Measurements from ENCODE around the gene TSEN54. TPM values are rescaled to one million over a fixed set of nuclear protein-coding genes. Genes with fewer than 3 reads are reported as not detected.

The TSEN54 gene
- total and polyA plus RNA-seq, 2 experiments from 2014 or later, result 45.9 to 62.5 TPM

DNA sequence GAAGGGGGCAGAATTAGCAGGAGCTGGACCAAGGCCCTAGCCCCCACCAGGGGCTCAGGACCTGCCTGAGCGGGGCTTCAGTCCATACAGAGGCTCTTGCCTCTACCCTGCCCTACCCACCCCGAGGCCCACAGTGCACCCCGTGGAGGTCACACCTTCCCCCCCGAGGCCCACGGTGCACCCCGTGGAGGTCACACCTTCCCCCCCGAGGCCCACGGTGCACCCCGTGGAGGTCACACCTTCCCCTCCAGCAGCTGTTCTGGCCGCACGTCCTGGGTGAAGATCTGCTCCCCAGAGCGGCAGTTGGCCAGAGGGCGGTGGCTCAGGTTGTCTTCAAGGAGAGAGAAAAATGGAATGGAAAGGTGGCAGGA lies 12.4 kb upstream of the TSEN54 start (continued):
- TF ChIP-seq, protein P1, sequence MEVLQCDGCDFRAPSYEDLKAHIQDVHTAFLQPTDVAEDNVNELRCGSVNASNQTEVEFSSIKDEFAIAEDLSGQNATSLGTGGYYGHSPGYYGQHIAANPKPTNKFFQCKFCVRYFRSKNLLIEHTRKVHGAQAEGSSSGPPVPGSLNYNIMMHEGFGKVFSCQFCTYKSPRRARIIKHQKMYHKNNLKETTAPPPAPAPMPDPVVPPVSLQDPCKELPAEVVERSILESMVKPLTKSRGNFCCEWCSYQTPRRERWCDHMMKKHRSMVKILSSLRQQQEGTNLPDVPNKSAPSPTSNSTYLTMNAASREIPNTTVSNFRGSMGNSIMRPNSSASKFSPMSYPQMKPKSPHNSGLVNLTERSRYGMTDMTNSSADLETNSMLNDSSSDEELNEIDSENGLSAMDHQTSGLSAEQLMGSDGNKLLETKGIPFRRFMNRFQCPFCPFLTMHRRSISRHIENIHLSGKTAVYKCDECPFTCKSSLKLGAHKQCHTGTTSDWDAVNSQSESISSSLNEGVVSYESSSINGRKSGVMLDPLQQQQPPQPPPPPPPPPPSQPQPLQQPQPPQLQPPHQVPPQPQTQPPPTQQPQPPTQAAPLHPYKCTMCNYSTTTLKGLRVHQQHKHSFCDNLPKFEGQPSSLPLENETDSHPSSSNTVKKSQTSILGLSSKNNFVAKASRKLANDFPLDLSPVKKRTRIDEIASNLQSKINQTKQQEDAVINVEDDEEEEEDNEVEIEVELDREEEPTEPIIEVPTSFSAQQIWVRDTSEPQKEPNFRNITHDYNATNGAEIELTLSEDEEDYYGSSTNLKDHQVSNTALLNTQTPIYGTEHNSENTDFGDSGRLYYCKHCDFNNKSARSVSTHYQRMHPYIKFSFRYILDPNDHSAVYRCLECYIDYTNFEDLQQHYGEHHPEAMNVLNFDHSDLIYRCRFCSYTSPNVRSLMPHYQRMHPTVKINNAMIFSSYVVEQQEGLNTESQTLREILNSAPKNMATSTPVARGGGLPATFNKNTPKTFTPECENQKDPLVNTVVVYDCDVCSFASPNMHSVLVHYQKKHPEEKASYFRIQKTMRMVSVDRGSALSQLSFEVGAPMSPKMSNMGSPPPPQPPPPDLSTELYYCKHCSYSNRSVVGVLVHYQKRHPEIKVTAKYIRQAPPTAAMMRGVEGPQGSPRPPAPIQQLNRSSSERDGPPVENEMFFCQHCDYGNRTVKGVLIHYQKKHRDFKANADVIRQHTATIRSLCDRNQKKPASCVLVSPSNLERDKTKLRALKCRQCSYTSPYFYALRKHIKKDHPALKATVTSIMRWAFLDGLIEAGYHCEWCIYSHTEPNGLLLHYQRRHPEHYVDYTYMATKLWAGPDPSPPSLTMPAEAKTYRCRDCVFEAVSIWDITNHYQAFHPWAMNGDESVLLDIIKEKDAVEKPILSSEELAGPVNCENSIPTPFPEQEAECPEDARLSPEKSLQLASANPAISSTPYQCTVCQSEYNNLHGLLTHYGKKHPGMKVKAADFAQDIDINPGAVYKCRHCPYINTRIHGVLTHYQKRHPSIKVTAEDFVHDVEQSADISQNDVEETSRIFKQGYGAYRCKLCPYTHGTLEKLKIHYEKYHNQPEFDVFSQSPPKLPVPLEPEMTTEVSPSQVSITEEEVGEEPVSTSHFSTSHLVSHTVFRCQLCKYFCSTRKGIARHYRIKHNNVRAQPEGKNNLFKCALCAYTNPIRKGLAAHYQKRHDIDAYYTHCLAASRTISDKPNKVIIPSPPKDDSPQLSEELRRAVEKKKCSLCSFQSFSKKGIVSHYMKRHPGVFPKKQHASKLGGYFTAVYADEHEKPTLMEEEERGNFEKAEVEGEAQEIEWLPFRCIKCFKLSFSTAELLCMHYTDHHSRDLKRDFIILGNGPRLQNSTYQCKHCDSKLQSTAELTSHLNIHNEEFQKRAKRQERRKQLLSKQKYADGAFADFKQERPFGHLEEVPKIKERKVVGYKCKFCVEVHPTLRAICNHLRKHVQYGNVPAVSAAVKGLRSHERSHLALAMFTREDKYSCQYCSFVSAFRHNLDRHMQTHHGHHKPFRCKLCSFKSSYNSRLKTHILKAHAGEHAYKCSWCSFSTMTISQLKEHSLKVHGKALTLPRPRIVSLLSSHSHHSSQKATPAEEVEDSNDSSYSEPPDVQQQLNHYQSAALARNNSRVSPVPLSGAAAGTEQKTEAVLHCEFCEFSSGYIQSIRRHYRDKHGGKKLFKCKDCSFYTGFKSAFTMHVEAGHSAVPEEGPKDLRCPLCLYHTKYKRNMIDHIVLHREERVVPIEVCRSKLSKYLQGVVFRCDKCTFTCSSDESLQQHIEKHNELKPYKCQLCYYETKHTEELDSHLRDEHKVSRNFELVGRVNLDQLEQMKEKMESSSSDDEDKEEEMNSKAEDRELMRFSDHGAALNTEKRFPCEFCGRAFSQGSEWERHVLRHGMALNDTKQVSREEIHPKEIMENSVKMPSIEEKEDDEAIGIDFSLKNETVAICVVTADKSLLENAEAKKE (CRISPR knock-in tag; IDR thresholded peaks at IDR 0.05), result no peak
- no peak for TF ChIP-seq ZNF331 (CRISPR knock-in tag; IDR thresholded peaks at IDR 0.05; ENCODE audit: low read depth)
- TF ChIP-seq, protein P2, sequence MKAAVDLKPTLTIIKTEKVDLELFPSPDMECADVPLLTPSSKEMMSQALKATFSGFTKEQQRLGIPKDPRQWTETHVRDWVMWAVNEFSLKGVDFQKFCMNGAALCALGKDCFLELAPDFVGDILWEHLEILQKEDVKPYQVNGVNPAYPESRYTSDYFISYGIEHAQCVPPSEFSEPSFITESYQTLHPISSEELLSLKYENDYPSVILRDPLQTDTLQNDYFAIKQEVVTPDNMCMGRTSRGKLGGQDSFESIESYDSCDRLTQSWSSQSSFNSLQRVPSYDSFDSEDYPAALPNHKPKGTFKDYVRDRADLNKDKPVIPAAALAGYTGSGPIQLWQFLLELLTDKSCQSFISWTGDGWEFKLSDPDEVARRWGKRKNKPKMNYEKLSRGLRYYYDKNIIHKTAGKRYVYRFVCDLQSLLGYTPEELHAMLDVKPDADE (IDR thresholded peaks at IDR 0.05), result no peak

DNA sequence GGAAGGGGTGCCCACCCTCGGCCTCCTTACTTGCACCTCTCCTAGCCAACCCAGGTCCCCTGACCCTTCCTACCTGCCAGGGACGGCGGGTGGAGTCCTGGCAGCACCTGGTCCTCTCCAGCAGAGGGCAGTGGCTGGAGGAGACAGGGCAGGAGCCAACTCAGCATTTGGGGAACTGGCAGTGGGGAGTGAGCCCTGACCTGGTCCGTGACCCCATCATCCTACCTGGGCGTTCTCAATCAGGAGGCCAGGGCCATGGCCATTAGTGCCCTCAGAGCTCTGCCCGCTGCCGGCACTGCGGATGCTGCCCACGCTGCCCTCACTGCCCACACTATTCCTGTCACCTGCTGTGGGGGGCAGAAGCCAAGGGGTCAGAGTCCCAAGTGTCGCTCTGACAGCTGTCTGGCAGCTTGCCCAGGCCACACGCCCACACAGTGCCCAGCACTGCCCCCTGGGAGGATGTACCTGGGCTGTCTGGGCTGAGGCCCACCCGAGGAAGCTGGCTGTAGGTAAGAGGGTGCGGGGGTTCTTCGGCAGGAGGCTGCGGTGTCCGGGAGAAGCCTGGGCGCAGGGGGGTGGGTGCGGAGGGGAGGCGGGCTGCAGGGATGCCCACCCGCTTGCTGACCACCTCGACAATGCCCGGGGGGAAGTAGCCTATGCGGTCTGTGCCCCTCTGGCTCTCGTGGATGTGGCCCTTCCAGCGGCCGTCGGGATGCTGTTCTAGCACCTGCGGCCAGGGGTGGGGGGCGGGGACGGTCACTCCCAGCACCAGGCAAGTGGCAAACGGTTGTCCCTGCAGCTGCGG lies 11.8 kb upstream of the TSEN54 start:
- ATAC-seq, result peak; percentile 80
- no peaks in the 10 kb centered on the region; the same call in 1 of the 3 replicates for H3K4me1 Mint-ChIP-seq

More for the DNA sequence above, 11.8 kb upstream of the TSEN54 start:
- H3K36me3 ChIP-seq (ENCODE audit: insufficient read depth), result no peaks in the 10 kb centered on the region
- H3K27ac ChIP-seq (ENCODE audit: low read depth), result no peak overlapping the region
- Mint-ChIP-seq H3K27me3 (ENCODE audit: insufficient read depth, low read depth, poor library complexity) (peaks cover 7% of the 10 kb centered on the region), H3K27ac (no peak overlapping the region), H3K9me3 (no peaks in the 10 kb centered on the region), H3K36me3 (ENCODE audit: low read depth) (peaks cover 17% of the 10 kb centered on the region; the same call in 2 of the 3 replicates), H3K4me3 (no peak overlapping the region)
- no peak overlapping the region for H2AFZ ChIP-seq
- H3K79me2 ChIP-seq (replicated peaks; ENCODE audit: insufficient read depth), result no peaks in the 10 kb centered on the region
- DNase-seq (ENCODE audit: low spot score), result peak; percentile 81
- H3K4me3 ChIP-seq, result no peak overlapping the region
- H3K9me2 ChIP-seq (ENCODE audit: insufficient read depth), result no peaks in the 10 kb centered on the region
- no peaks in the 10 kb centered on the region for H3K27me3 ChIP-seq (ENCODE audit: insufficient read depth)
- TF ChIP-seq STAT1 (IDR thresholded peaks at IDR 0.05; ENCODE audit: unreplicated experiment) (no peak), EZH2phosphoT487 (IDR thresholded peaks at IDR 0.05; ENCODE audit: unreplicated experiment) (no peak), CREB1 (CRISPR knock-in tag; IDR thresholded peaks at IDR 0.05; ENCODE audit: low read depth) (no peak), NANOG (IDR thresholded peaks at IDR 0.05; ENCODE audit: borderline replicate concordance) (no peak), ZNF114 (CRISPR knock-in tag; IDR thresholded peaks at IDR 0.05) (no peak)
- TF ChIP-seq, protein P3, sequence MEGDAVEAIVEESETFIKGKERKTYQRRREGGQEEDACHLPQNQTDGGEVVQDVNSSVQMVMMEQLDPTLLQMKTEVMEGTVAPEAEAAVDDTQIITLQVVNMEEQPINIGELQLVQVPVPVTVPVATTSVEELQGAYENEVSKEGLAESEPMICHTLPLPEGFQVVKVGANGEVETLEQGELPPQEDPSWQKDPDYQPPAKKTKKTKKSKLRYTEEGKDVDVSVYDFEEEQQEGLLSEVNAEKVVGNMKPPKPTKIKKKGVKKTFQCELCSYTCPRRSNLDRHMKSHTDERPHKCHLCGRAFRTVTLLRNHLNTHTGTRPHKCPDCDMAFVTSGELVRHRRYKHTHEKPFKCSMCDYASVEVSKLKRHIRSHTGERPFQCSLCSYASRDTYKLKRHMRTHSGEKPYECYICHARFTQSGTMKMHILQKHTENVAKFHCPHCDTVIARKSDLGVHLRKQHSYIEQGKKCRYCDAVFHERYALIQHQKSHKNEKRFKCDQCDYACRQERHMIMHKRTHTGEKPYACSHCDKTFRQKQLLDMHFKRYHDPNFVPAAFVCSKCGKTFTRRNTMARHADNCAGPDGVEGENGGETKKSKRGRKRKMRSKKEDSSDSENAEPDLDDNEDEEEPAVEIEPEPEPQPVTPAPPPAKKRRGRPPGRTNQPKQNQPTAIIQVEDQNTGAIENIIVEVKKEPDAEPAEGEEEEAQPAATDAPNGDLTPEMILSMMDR (conservative IDR thresholded peaks at IDR 0.05; ENCODE audit: low read depth in 2 of 2), result peak; percentile 68 to 87
- TF ChIP-seq, protein P4, sequence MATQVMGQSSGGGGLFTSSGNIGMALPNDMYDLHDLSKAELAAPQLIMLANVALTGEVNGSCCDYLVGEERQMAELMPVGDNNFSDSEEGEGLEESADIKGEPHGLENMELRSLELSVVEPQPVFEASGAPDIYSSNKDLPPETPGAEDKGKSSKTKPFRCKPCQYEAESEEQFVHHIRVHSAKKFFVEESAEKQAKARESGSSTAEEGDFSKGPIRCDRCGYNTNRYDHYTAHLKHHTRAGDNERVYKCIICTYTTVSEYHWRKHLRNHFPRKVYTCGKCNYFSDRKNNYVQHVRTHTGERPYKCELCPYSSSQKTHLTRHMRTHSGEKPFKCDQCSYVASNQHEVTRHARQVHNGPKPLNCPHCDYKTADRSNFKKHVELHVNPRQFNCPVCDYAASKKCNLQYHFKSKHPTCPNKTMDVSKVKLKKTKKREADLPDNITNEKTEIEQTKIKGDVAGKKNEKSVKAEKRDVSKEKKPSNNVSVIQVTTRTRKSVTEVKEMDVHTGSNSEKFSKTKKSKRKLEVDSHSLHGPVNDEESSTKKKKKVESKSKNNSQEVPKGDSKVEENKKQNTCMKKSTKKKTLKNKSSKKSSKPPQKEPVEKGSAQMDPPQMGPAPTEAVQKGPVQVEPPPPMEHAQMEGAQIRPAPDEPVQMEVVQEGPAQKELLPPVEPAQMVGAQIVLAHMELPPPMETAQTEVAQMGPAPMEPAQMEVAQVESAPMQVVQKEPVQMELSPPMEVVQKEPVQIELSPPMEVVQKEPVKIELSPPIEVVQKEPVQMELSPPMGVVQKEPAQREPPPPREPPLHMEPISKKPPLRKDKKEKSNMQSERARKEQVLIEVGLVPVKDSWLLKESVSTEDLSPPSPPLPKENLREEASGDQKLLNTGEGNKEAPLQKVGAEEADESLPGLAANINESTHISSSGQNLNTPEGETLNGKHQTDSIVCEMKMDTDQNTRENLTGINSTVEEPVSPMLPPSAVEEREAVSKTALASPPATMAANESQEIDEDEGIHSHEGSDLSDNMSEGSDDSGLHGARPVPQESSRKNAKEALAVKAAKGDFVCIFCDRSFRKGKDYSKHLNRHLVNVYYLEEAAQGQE (IDR thresholded peaks at IDR 0.05; ENCODE audit: unreplicated experiment), result no peak
- no peaks in the 10 kb centered on the region for H3K4me1 ChIP-seq (ENCODE audit: insufficient read depth)
- no peaks in the 10 kb centered on the region for H3F3A ChIP-seq (replicated peaks; ENCODE audit: low read depth)
- H4K20me1 ChIP-seq (replicated peaks; ENCODE audit: insufficient read depth), result no peaks in the 10 kb centered on the region
- H3K4me2 ChIP-seq, result no peak overlapping the region

All from GM23338 (cell line).